ENCODE measurements around the gene AUNIP.
A peak's percentile ranks its signal among the peaks of the same experiment; 100 is the strongest.

The AUNIP gene

GRCh38 chr1:25888426-25888987 is 29.2 kb upstream of the AUNIP start:
- no peak for DNase-seq

DNA sequence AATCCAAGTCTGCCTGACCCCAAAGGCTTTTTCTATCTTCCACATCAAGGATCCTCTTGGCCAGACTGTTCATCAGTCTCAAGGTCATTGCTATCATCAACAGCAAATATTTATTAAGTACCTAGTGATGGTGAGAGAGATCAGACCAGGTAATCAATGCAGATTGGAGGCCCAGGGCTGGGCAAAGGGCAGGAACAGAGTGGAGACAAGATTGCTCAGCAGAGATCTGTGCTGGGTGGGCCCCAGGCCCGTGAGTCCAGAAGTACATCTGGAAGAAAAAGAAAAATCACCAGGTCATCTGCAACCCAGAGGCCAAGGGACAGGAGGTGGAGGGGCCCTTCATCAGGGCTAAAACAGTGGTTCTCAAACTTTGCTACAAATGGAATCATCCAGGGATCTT is 26.3 kb upstream of the AUNIP start:
- DNase-seq: no peak

DNA sequence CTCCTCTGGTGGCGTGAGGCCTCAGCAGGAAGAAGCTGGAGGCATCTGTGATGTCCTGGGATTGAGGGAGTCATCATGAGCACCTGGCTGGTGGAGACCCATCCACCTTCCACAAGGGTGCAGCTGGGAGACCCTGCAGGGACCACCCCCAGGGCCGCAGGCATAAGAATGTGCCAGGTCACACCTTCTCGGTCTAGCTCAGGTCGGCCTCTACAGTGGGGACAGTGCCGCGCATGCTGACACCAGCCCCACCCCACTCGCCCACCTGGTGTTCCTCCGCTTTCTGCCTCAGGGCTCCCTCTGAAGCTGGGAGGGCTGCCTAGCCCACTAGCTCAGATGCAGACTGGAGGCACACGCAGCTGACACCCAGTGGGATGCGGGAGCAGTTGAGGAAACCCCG is 22.0 kb upstream of the AUNIP start:
- DNase-seq: no peak

DNA sequence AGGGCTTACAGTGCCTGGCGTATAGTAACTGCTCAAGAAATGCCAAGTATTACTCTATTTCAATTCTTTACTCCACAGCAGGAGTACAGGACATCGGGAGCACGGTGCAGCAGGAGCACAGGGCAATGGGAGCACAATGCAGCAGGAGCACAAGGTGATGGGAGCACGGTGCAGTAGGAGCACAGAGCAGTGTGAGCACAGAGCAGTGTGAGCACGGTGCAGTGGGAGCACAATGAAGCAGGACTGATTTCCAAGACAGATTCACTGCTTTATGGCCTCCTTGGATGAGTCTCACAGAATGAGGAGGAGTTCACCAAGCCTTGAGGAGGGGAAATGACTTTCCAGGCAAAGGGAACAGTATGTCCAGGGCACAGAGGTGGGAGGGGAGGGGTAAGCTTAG is 21.3 kb upstream of the AUNIP start:
- no peak for DNase-seq

- DNase-seq: no peak
Measured at GRCh38 chr1:25879675-25880074, 20.4 kb upstream of the AUNIP start.

DNA sequence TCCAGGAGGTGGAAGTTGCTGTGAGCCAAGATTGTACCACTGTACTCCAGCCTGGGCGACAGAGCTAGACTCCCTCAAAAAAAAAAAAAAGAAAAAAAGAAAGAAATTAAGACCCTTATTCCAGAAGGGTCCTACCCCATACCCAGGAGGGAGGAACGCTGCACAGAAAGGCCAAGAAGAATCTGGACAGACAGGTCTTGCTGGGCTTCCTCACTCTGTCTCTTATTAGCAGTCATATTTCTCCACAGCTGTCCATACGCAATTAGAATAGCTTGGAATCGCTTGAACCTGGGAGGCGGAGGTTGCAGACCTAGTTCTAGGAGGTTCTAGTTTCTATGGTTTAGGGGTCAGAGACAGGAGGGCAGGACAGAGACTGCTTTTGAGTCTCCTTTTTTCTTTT is 19.4 kb upstream of the AUNIP start:
- no peak for DNase-seq

- no peak for DNase-seq
Measured at GRCh38 chr1:25877155-25877554, 17.9 kb upstream of the AUNIP start.

GRCh38 chr1:25876693-25877077 is 17.4 kb upstream of the AUNIP start:
- DNase-seq: no peak

- DNase-seq: peak; percentile 43
Measured at GRCh38 chr1:25875856-25876692, 16.8 kb upstream of the AUNIP start.

- peak; percentile 74 for DNase-seq
Measured at GRCh38 chr1:25875154-25875855, 16.0 kb upstream of the AUNIP start, which contains the start of gene PAQR7. Gene PAQR7, minus strand, starts transcription at chr1:25875708. Its CDS starts 11,869 bp downstream, at chr1:25863839.

DNA sequence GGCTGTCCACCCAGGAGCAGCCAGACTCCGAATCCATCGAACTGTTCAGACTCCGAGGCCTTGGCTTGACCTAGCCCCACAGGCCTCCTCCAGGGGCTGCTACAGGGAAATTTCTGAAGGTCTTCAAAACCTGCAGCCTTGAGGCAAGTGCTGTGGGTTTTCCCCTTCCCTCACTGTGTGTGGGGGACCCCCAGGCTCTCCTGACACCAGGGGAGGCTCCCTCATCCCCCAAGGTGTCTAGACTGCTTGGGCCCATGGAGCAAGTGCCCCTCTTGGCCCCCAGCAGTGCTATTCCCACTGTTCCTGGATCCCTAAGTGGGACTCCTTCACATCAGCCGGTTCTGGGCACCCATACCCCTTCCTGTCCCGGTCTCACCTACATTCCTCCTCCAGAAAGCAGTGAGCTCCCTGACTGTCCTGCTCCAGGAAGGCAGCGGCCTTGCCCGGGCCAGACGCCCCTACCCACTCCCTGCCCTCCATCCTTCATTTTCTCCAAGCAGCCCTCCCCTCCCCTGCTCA is 15.4 kb upstream of the AUNIP start:
- no peak for DNase-seq

- no peak for DNase-seq
Measured at GRCh38 chr1:25874209-25874608, 15.0 kb upstream of the AUNIP start.

DNA sequence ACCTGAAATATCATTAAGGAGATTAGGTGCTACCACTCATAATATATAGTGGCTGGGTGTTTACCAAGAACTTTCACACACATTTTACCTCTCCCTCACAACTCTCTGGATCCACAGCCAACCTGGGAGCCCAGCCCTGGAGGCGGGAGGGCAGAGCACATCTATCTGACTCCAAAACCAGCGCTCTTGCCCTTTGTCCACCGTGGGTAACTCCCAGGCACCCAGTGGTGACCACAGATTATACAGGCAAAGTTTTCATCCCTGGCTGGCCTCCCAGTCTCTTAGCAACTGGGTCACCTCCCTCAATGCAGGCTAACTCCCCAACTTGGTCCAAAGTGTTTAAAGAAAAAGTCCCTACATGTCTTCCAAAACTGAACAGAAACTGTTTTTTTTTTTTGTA is 13.9 kb upstream of the AUNIP start:
- no peak for DNase-seq

GRCh38 chr1:25872713-25873112 is 13.5 kb upstream of the AUNIP start:
- DNase-seq: no peak

- DNase-seq: no peak
Measured at GRCh38 chr1:25871704-25872494, 12.6 kb upstream of the AUNIP start.

GRCh38 chr1:25871086-25871703 is 11.9 kb upstream of the AUNIP start:
- DNase-seq: no peak

DNA sequence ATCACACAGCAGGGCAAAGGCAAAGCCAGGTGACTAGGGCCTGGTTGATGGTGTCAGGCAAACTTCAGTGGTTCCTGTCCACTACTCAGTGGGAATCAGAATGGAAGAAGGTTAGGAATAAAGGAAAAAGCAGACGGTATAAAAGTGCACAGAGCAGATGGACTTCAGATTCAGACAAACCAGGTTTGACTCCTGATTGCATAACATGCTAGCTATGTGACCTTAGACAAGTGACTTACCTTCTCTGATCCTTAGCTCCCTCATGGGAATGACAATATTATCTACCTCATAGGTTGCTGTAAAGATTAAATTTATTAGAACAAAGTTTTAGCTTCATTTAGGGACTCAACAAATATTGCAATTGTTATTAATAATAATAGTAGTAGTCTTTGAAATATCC is 11.4 kb upstream of the AUNIP start:
- no peak for DNase-seq

GRCh38 chr1:25869909-25870606 is 10.8 kb upstream of the AUNIP start:
- no peak for DNase-seq

DNA sequence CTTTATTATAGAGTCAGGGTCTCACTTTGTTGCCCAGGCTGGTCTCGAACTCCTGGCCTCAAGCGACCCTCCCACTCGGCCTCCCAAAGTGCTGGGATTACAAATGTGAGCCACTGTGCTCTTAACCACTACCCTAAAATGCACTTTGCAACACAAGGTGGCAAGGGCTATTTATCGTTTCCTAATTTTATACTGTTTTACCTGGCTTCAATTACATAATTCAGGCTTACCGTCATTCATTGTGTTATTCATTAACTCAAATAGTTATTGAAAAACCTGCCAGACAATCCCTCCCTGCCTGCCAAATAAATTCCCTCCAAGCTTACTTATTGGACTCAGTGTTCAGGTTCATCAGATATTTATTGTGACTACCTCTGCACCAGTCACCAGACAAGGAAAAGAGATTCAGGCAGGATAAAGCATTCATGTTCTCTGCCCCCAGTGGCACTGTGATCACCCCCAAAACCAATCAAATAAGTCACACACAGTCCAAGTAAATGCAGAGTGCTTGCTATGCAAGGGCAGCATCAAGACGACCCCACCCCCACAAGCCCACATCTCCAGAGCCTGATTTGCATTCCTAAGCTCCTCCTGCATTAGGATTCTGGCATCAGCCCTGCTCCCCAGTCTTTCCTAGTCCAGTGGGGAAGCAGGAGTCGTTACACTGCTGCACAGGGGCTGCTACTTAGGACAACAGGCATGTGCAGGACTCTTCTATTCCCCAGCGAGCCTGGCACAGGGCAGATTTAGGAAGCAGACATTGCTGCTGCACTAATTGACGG is 8.1 kb upstream of the AUNIP start:
- DNase-seq: no peak

GRCh38 chr1:25866288-25866687 is 7.0 kb upstream of the AUNIP start:
- DNase-seq: no peak

- no peak for DNase-seq
Measured at GRCh38 chr1:25864434-25864833, 5.2 kb upstream of the AUNIP start.

Data from CD4-positive, alpha-beta T cell treated with Interleukin-17A for 4 hours (primary cell).